GM23248 (cell line): Measurements from ENCODE around the gene SLIT3.

Experiments used
- EZH2 ChIP-seq: fragments of 200-600 bp; sonication (generic); IDR thresholded peaks from 2 replicates; pipeline ENCODE4 v1.6.1; 2018; ENCODE audit warnings: antibody characterized with exemption, mild to moderate bottlenecking; ENCODE audit not compliant: insufficient read depth, poor library complexity, severe bottlenecking
- EZH2phosphoT487 ChIP-seq: fragments of 200-600 bp; sonication (generic); IDR thresholded peaks from 2 replicates; pipeline ENCODE4 v1.6.1; 2018; ENCODE audit warnings: antibody characterized with exemption, moderate library complexity, mild to moderate bottlenecking, low read depth; ENCODE audit not compliant: insufficient read depth

GRCh38 chr5:168887931-168888330 is 413.0 kb downstream of the SLIT3 start:
- TF ChIP-seq EZH2 (no peak), EZH2phosphoT487 (no peak)
